ENCODE measurements around the gene FOXP4.

DNA sequence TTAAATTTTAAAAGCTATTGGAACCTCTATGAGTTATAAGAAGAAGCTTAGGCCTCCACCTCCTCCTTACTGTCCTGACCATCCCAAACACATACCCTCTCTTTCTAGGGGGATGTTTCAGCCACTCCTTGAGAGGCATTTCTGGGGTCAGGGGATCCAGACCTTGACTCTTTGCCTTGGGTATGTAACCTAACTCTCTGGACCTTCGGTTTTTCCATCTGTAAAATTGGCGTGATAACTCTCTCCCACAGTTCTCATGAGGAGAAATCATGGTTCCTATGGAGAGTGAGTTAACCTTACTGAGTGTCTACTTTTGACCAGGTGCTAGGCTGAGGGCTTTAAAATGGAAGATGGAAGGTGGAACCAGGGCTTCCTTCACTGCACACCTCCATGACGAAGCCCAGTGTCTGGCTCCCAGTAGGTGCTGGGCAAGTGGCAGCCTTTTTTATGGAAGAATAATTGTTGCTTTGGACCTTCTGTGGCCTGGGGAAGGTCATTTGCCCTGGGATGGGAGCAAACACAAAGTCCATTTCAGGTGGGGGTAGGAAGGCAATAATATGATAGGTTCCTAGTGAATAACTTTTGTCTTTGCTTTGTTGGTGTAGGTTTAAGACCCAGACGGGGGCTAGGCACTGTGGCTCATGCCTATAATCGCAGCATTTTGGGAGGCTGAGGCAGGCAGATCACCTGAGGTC is 18.4 kb downstream of the FOXP4 start:
- no peak for TF ChIP-seq POLR2A (IDR thresholded peaks at IDR 0.05; ENCODE audit: low read depth)
- TF ChIP-seq POLR2AphosphoS5 (IDR thresholded peaks at IDR 0.05) = no peak
- TF ChIP-seq, protein P1, sequence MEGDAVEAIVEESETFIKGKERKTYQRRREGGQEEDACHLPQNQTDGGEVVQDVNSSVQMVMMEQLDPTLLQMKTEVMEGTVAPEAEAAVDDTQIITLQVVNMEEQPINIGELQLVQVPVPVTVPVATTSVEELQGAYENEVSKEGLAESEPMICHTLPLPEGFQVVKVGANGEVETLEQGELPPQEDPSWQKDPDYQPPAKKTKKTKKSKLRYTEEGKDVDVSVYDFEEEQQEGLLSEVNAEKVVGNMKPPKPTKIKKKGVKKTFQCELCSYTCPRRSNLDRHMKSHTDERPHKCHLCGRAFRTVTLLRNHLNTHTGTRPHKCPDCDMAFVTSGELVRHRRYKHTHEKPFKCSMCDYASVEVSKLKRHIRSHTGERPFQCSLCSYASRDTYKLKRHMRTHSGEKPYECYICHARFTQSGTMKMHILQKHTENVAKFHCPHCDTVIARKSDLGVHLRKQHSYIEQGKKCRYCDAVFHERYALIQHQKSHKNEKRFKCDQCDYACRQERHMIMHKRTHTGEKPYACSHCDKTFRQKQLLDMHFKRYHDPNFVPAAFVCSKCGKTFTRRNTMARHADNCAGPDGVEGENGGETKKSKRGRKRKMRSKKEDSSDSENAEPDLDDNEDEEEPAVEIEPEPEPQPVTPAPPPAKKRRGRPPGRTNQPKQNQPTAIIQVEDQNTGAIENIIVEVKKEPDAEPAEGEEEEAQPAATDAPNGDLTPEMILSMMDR (IDR thresholded peaks at IDR 0.05) = no peak
- no peak for TF ChIP-seq EP300 (IDR thresholded peaks at IDR 0.05)
